ENCODE data around the gene ATP6V0E2.

ATP6V0E2 gene

GRCh38 chr7:149838224-149838991, 35.4 kb upstream of the ATP6V0E2 start, which contains the start of gene ZNF862:
Gene ZNF862, plus strand, starts transcription at chr7:149838375. Its CDS starts 237 bp downstream, at chr7:149838612.
- H3K79me2 ChIP-seq (ENCODE audit: insufficient read depth, low read length), result no peaks in the 10 kb centered on the region

GRCh38 chr7:149838992-149839408, 34.8 kb upstream of the ATP6V0E2 start:
- peaks cover 13% of the 10 kb centered on the region for H3K4me1 ChIP-seq (ENCODE audit: insufficient read depth, low read length, severe bottlenecking)
- H3K27ac ChIP-seq (ENCODE audit: low read depth, low read length, poor library complexity, severe bottlenecking), result no peak overlapping the region
- no peaks in the 10 kb centered on the region for H3K9me2 ChIP-seq (ENCODE audit: low read depth, low read length)
- H3K27me3 ChIP-seq (ENCODE audit: insufficient read depth, low read length), result peaks cover 4% of the 10 kb centered on the region; the same call in 1 of the 2 replicates
- H3F3A ChIP-seq (ENCODE audit: insufficient read depth, low read length), result no peaks in the 10 kb centered on the region
- no peak for TF ChIP-seq EZH2 (IDR thresholded peaks at IDR 0.05; ENCODE audit: borderline replicate concordance, low read length)
- no peak for TF ChIP-seq CTCF (IDR thresholded peaks at IDR 0.05; ENCODE audit: low read length)
- H3K9me3 ChIP-seq (ENCODE audit: low read length), result no peaks in the 10 kb centered on the region
- no peaks in the 10 kb centered on the region for H4K20me1 ChIP-seq (ENCODE audit: insufficient read depth, low read length)
- no peaks in the 10 kb centered on the region for H3K36me3 ChIP-seq (ENCODE audit: insufficient read depth, low read length)
- H3K9ac ChIP-seq (ENCODE audit: low read length), result peak overlapping the region; percentile 64
- peak overlapping the region; percentile 70 for H3K4me3 ChIP-seq (ENCODE audit: low read depth, low read length, poor library complexity, severe bottlenecking)
- H3K79me2 ChIP-seq (ENCODE audit: insufficient read depth, low read length), result no peaks in the 10 kb centered on the region
- 0 out of 2 replicates have a peak overlapping the region, but pooled peaks have one; percentile 17 for H2AFZ ChIP-seq (ENCODE audit: low read length)
- H3K4me2 ChIP-seq (ENCODE audit: low read length), result peak overlapping the region; percentile 83

More at GRCh38 chr7:149838224-149838991, 35.4 kb upstream of the ATP6V0E2 start, which contains the start of gene ZNF862:
- Histone ChIP-seq H3K27me3 (ENCODE audit: insufficient read depth, low read length) (peaks cover 4% of the 10 kb centered on the region; the same call in 1 of the 2 replicates), H4K20me1 (ENCODE audit: insufficient read depth, low read length) (no peaks in the 10 kb centered on the region), H3K9me2 (ENCODE audit: low read depth, low read length) (no peaks in the 10 kb centered on the region), H3K27ac (ENCODE audit: low read depth, low read length, poor library complexity, severe bottlenecking) (no peak within 1 kb of the TSS), H3K4me2 (ENCODE audit: low read length) (peak within 1 kb of the TSS; percentile 83), H2AFZ (ENCODE audit: low read length) (0 out of 2 replicates have a peak within 1 kb of the TSS, but pooled peaks have one; percentile 17), H3K4me3 (ENCODE audit: low read depth, low read length, poor library complexity, severe bottlenecking) (peak within 1 kb of the TSS; percentile 70), H3F3A (ENCODE audit: insufficient read depth, low read length) (no peaks in the 10 kb centered on the region), H3K9ac (ENCODE audit: low read length) (peak within 1 kb of the TSS; percentile 64), H3K9me3 (ENCODE audit: low read length) (no peaks in the 10 kb centered on the region), H3K4me1 (ENCODE audit: insufficient read depth, low read length, severe bottlenecking) (peaks cover 13% of the 10 kb centered on the region), H3K36me3 (ENCODE audit: insufficient read depth, low read length) (no peaks in the 10 kb centered on the region)
- TF ChIP-seq CTCF (IDR thresholded peaks at IDR 0.05; ENCODE audit: low read length) (no peak), EZH2 (IDR thresholded peaks at IDR 0.05; ENCODE audit: borderline replicate concordance, low read length) (no peak)

GRCh38 chr7:149839933-149840332, 33.8 kb upstream of the ATP6V0E2 start:
- Histone ChIP-seq H3K4me3 (ENCODE audit: low read depth, low read length, poor library complexity, severe bottlenecking) (no peak overlapping the region), H3K4me1 (ENCODE audit: insufficient read depth, low read length, severe bottlenecking) (peaks cover 13% of the 10 kb centered on the region), H3K9me3 (ENCODE audit: low read length) (no peaks in the 10 kb centered on the region), H3K36me3 (ENCODE audit: insufficient read depth, low read length) (no peaks in the 10 kb centered on the region), H3K27me3 (ENCODE audit: insufficient read depth, low read length) (peaks cover 4% of the 10 kb centered on the region; the same call in 1 of the 2 replicates), H2AFZ (ENCODE audit: low read length) (no peak overlapping the region), H3K27ac (ENCODE audit: low read depth, low read length, poor library complexity, severe bottlenecking) (no peak overlapping the region), H3F3A (ENCODE audit: insufficient read depth, low read length) (no peaks in the 10 kb centered on the region), H3K9ac (ENCODE audit: low read length) (no peak overlapping the region), H4K20me1 (ENCODE audit: insufficient read depth, low read length) (no peaks in the 10 kb centered on the region), H3K4me2 (ENCODE audit: low read length) (no peak overlapping the region), H3K79me2 (ENCODE audit: insufficient read depth, low read length) (no peaks in the 10 kb centered on the region), H3K9me2 (ENCODE audit: low read depth, low read length) (no peaks in the 10 kb centered on the region)
- TF ChIP-seq CTCF (IDR thresholded peaks at IDR 0.05; ENCODE audit: low read length) (no peak), EZH2 (IDR thresholded peaks at IDR 0.05; ENCODE audit: borderline replicate concordance, low read length) (no peak)

Data from OCI-LY1 (cell line).